K562 (cell line): ENCODE data around the gene HOXC12. TPM values are rescaled to one million over a fixed set of nuclear protein-coding genes. Genes with fewer than 3 reads are reported as not detected.

ENCODE experiments used
- ATF7 ChIP-seq: fragments of 450-650 bp; IDR thresholded peaks from 2 replicates; pipeline ENCODE4 v1.7.1; 2014; ENCODE audit warnings: mild to moderate bottlenecking, moderate library complexity
- ERF ChIP-seq: fragments of 450-650 bp; formaldehyde crosslinking; IDR thresholded peaks from 2 replicates; pipeline ENCODE4 v1.4.0; 2020; ENCODE audit warnings: mild to moderate bottlenecking, mixed read lengths
- FOXA3 ChIP-seq, 2 experiments: fragments of 450-650 bp in 1 of 2; sonication (generic) in 1 of 2; formaldehyde crosslinking; IDR thresholded peaks in 1 of 2; conservative IDR thresholded peaks in 1 of 2; 2 replicates each; pipeline versions ENCODE4 v1.4.0 to v1.8.0; 2020 to 2022; ENCODE audit warnings: mild to moderate bottlenecking in 2 of 2, missing genetic modification reagents in 1 of 2
- HMGN3 ChIP-seq: IDR thresholded peaks from 2 replicates; pipeline ENCODE4 v1.6.1; 2011; ENCODE audit warnings: borderline replicate concordance, low read depth, mild to moderate bottlenecking, mixed read lengths, low read length; ENCODE audit not compliant: insufficient read length; ENCODE audit errors: extremely low read depth
- NR3C1 ChIP-seq: sonication (generic); formaldehyde crosslinking; IDR thresholded peaks from 2 replicates; pipeline ENCODE4 v1.8.1; 2022; ENCODE audit warnings: missing genetic modification reagents
- SMAD2 ChIP-seq: fragments of 150-350 bp; IDR thresholded peaks from 2 replicates; pipeline ENCODE4 v1.6.1; 2014; ENCODE audit warnings: low read depth, mild to moderate bottlenecking, low read length
- SREBF1 ChIP-seq: fragments of 150-350 bp; IDR thresholded peaks from 2 replicates; pipeline ENCODE4 v1.6.1; 2014; ENCODE audit warnings: antibody characterized with exemption, low read depth, low read length, borderline replicate concordance
- TCF15 ChIP-seq: fragments of 250-450 bp; sonication (Bioruptor Pico); IDR thresholded peaks from 2 replicates; pipeline ENCODE4 v1.8.0; 2022; ENCODE audit warnings: moderate library complexity, mild to moderate bottlenecking, inconsistent platforms
- TCF7 ChIP-seq: sonication (generic); IDR thresholded peaks from 2 replicates; pipeline ENCODE4 v1.6.1; 2016; ENCODE audit warnings: antibody characterized with exemption, borderline replicate concordance
- ZBTB9 ChIP-seq: fragments of 450-650 bp; formaldehyde crosslinking; IDR thresholded peaks from 2 replicates; pipeline ENCODE4 v1.4.0; 2020; ENCODE audit warnings: mild to moderate bottlenecking, moderate library complexity
- ZNF12 ChIP-seq: sonication (generic); formaldehyde crosslinking; IDR thresholded peaks from 2 replicates; pipeline ENCODE4 v1.4.0; 2020; ENCODE audit warnings: mild to moderate bottlenecking, missing genetic modification reagents
- ZNF217 ChIP-seq: sonication (generic); formaldehyde crosslinking; IDR thresholded peaks from 2 replicates; pipeline ENCODE4 v1.8.0; 2022; ENCODE audit warnings: mild to moderate bottlenecking, missing genetic modification reagents
- ZNF24 ChIP-seq: fragments of 450-650 bp; IDR thresholded peaks from 2 replicates; pipeline ENCODE4 v1.6.1; 2016
- ZNF592 ChIP-seq: fragments of 450-650 bp; IDR thresholded peaks from 2 replicates; pipeline ENCODE4 v1.6.1; 2017; ENCODE audit warnings: antibody characterized with exemption, mild to moderate bottlenecking
- ZNF639 ChIP-seq, 2 experiments: fragments of 200-800 bp in 1 of 2; sonication (Bioruptor generic) in 1 of 2; sonication (generic) in 1 of 2; formaldehyde crosslinking in 1 of 2; IDR thresholded peaks in 1 of 2; conservative IDR thresholded peaks in 1 of 2; 2 replicates each; pipeline versions ENCODE4 v1.5.0 to v1.6.1; 2016 to 2020; ENCODE audit warnings: missing compliant biosample characterization in 1 of 2, missing genetic modification characterization in 1 of 2, missing genetic modification reagents in 1 of 2
- ZNF707 ChIP-seq: fragments of 250-450 bp; sonication (Bioruptor Pico); conservative IDR thresholded peaks from 2 replicates; pipeline ENCODE4 v1.8.0; 2022; ENCODE audit warnings: inconsistent platforms, mild to moderate bottlenecking, moderate library complexity
- polyA plus RNA-seq, 8 experiments: library from polyadenylated mRNA; depleted of rRNA in 4 of 8; stranded (reverse) in 5 of 8; unstranded in 3 of 8; fragments of >200 nt; fragmentation: Nextera tagmentation in 2 of 8; fragmentation: Illumina TruSeq in 1 of 8; extraction: Ambion mirVana in 2 of 8; extraction: Trizol in 1 of 8; gene quantifications; 2 replicates each; pipeline versions ENCODE4 v1.2.1 to v1.2.3, GENCODE V29; 2011 to 2014; ENCODE audit warnings: inconsistent platforms in 1 of 8, missing spikeins in 1 of 8
- total RNA-seq, 7 experiments: library from RNA; depleted of rRNA in 6 of 7; stranded (reverse); fragments of >200 nt in 6 of 7; fragmentation: Illumina TruSeq in 2 of 7; extraction: Trizol in 2 of 7; gene quantifications; 2 replicates each; pipeline versions ENCODE4 v1.2.1 to v1.2.3, GENCODE V29; 2011 to 2021; ENCODE audit warnings: low replicate concordance in 1 of 7

The HOXC12 gene
- total and polyA plus RNA-seq, 9 of the 15 experiments (the other 6 are each of a cell fraction or from before 2014, with no cell fraction given): 0.04 to 0.36 (median 0.11) TPM; not detected in 1

- no peak for TF ChIP-seq ZBTB9
- 0 out of 2 replicates have a peak, but pooled peaks have one; percentile 12 for TF ChIP-seq ZNF24
- TF ChIP-seq SMAD2: no peak
- no peak for TF ChIP-seq ZNF639 (CRISPR knock-in tag; conservative IDR thresholded peaks at IDR 0.05 in 1 of 2, IDR thresholded peaks at IDR 0.05 in 1 of 2)
- TF ChIP-seq ERF: peak; percentile 42; the same call in 1 of the 2 replicates
- peak; percentile 84 for TF ChIP-seq HMGN3
- TF ChIP-seq TCF7: peak; percentile 59; the same call in 1 of the 2 replicates
- TF ChIP-seq ZNF217: no peak
- TF ChIP-seq ZNF707: no peak
- TF ChIP-seq SREBF1: no peak
- no peak for TF ChIP-seq ATF7
- 0 out of 2 replicates have a peak, but pooled peaks have one; percentile 75 for TF ChIP-seq NR3C1
- peak; percentile 3 to 18; a peak in 1 of 4 replicates for TF ChIP-seq FOXA3 (CRISPR knock-in tag; conservative IDR thresholded peaks at IDR 0.05 in 1 of 2, IDR thresholded peaks at IDR 0.05 in 1 of 2)
- peak; percentile 76 for TF ChIP-seq ZNF592
- no peak for TF ChIP-seq TCF15 (CRISPR knock-in tag)
- TF ChIP-seq ZNF12 (CRISPR knock-in tag): peak; percentile 21; the same call in 1 of the 2 replicates
Observed at GRCh38 chr12:54000116-54001114, 45.7 kb downstream of the HOXC12 start, which contains the start of gene HOXC9 (continued).
